ENCODE data around the gene DRC7. TPM values are rescaled to one million over a fixed set of nuclear protein-coding genes. Genes with fewer than 3 reads are reported as not detected.
A peak's percentile ranks its signal among the peaks of the same experiment; 100 is the strongest.
"Not testable (repeated sequence)": the region's sequence is repeated elsewhere in the genome, so short reads cannot be mapped to it uniquely, and the experiment has no call there.

Gene DRC7
- total RNA-seq, 4 donors from 2014 or later, result 0.79 TPM; not detected in 3

- intact Hi-C loops (cut with DNase I), result no loop called here
- H3K4me3 ChIP-seq, result no peak overlapping the region
- no peak for TF ChIP-seq CTCF (IDR thresholded peaks at IDR 0.05)
- TF ChIP-seq POLR2A (IDR thresholded peaks at IDR 0.05), result no peak
- 80 to 83% methylated on average over 8 to 10 of the region's 12 CpGs for WGBS, 2 donors
- no peak overlapping the region for H3K27ac ChIP-seq
- no peaks in the 10 kb centered on the region for H3K4me1 ChIP-seq
- peaks cover 5 to 58% (median 12%) of the 10 kb centered on the region in 3 donors for H3K36me3 ChIP-seq
- no peaks in the 10 kb centered on the region for H3K27me3 ChIP-seq
- DNase-seq, result no peak
- H3K9me3 ChIP-seq, result no peaks in the 10 kb centered on the region
Observed at GRCh38 chr16:57774705-57775285, 80.2 kb downstream of the DRC7 start.

GRCh38 chr16:57775661-57776469, 81.3 kb downstream of the DRC7 start:
- intact Hi-C loops (cut with DNase I), result no loop called here
- no peaks in the 10 kb centered on the region for H3K4me1 ChIP-seq
- TF ChIP-seq POLR2A (IDR thresholded peaks at IDR 0.05) (no peak), CTCF (IDR thresholded peaks at IDR 0.05) (peak in 3 of 6 experiments; percentile 4 to 17 (median 11))
- H3K9me3 ChIP-seq, result no peaks in the 10 kb centered on the region
- WGBS, 2 donors, result 60 to 78% methylated on average over 7 to 13 of the region's 23 CpGs
- H3K27ac ChIP-seq, result no peak overlapping the region
- H3K36me3 ChIP-seq, result peaks cover 3 to 48% (median 5%) of the 10 kb centered on the region in 3 donors
- no peaks in the 10 kb centered on the region for H3K27me3 ChIP-seq
- H3K4me3 ChIP-seq, result no peak overlapping the region
- DNase-seq, result no peak

GRCh38 chr16:57778658-57779057, 84.1 kb downstream of the DRC7 start:
- Histone ChIP-seq H3K27me3 (no peaks in the 10 kb centered on the region), H3K27ac (no peak overlapping the region), H3K9me3 (no peaks in the 10 kb centered on the region), H3K4me1 (no peaks in the 10 kb centered on the region), H3K4me3 (no peak overlapping the region), H3K36me3 (peaks cover 0 to 25% (median 5%) of the 10 kb centered on the region in 3 donors)
- whole genome bisulfite sequencing, 2 donors, result 84 to 90% methylated on average over 5 of the region's 5 CpGs
- no peak for DNase-seq
- TF ChIP-seq CTCF (IDR thresholded peaks at IDR 0.05) (no peak), POLR2A (IDR thresholded peaks at IDR 0.05) (no peak)
- intact Hi-C loops (cut with DNase I), result no loop called here

GRCh38 chr16:57779836-57780235, 85.2 kb downstream of the DRC7 start:
- H3K4me3 ChIP-seq; H3K4me1 ChIP-seq; H3K9me3 ChIP-seq; H3K27me3 ChIP-seq; DNase-seq; intact Hi-C loops (cut with DNase I); H3K27ac ChIP-seq: not testable (repeated sequence)
- peaks cover 0 to 30% (median 5%) of the 10 kb centered on the region in 3 donors for H3K36me3 ChIP-seq
- 74 to 81% methylated on average over 5 of the region's 5 CpGs for WGBS, 2 donors

- peaks cover 0 to 26% (median 0%) of the 10 kb centered on the region in 3 donors for H3K36me3 ChIP-seq
- H3K4me3 ChIP-seq, result no peak overlapping the region
- 83 to 100% methylated on average over 1 of the region's 1 CpG for WGBS, 2 donors
- no peaks in the 10 kb centered on the region for H3K27me3 ChIP-seq
- TF ChIP-seq POLR2A (IDR thresholded peaks at IDR 0.05) (no peak), CTCF (IDR thresholded peaks at IDR 0.05) (no peak)
- H3K27ac ChIP-seq, result no peak overlapping the region
- no peaks in the 10 kb centered on the region for H3K9me3 ChIP-seq
- H3K4me1 ChIP-seq, result peaks cover 0 to 2% (median 1%) of the 10 kb centered on the region in 3 donors
- intact Hi-C loops (cut with DNase I), result no loop called here
- no peak for DNase-seq
Observed at GRCh38 chr16:57781349-57781740, 86.7 kb downstream of the DRC7 start.

Small RNA genes lying within 50 kb of the gene (small RNA-seq; reads per million reads assigned to genes)
- 0 reads per million in 4 donors for gene MIR6772

Other genes with a start within 250 kb of the DRC7 start
- gene CIAPIN1, start 247.4 kb upstream of the DRC7 start, total RNA-seq, result 10 to 100 TPM; 30.5 to 42.9 (median 33.5) TPM
- gene COQ9, start 247.3 kb upstream of the DRC7 start, total RNA-seq, result 10 to 100 TPM; 43.6 to 62.0 (median 53.4) TPM
- 10 to 100 TPM; 58.8 to 86.8 (median 71.1) TPM for gene POLR2C, start 232.1 kb upstream of the DRC7 start, total RNA-seq
- 10 to 100 TPM; 20.7 to 42.7 (median 28.8) TPM for gene DOK4, start 208.3 kb upstream of the DRC7 start, total RNA-seq
- gene CCDC102A, start 158.2 kb upstream of the DRC7 start, total RNA-seq, result 10 to 100 TPM in 1 of 4 donors, 1 to 10 TPM in 3; 3.5 to 10.9 (median 6.9) TPM
- 1 to 10 TPM in 2 of 4 donors, under 1 TPM in 2; 0.34 to 1.3 (median 0.91) TPM for gene ADGRG5, start 152.2 kb upstream of the DRC7 start, total RNA-seq
- gene ADGRG1, start 66.2 kb upstream of the DRC7 start, total RNA-seq, result 10 to 100 TPM; 37.0 to 65.5 (median 42.1) TPM
- gene ADGRG3, start 26.5 kb upstream of the DRC7 start, total RNA-seq, result 1 to 10 TPM in 3 of 4 donors, not detected in 1; 1.5 to 3.9 (median 2.1) TPM
- 10 to 100 TPM; 16.8 to 30.2 (median 21.0) TPM for gene KATNB1, start 41.0 kb downstream of the DRC7 start, total RNA-seq
- gene KIFC3, start 107.7 kb downstream of the DRC7 start, total RNA-seq, result 10 to 100 TPM; 14.8 to 72.4 (median 43.5) TPM

All from esophagus squamous epithelium (tissue), 5 donors.